ENCODE data around the gene CHCHD5. TPM values are rescaled to one million over a fixed set of nuclear protein-coding genes. Genes with fewer than 3 reads are reported as not detected.

CHCHD5 gene
- total RNA-seq, 1 experiment from 2014 or later = 32.3 TPM

DNA sequence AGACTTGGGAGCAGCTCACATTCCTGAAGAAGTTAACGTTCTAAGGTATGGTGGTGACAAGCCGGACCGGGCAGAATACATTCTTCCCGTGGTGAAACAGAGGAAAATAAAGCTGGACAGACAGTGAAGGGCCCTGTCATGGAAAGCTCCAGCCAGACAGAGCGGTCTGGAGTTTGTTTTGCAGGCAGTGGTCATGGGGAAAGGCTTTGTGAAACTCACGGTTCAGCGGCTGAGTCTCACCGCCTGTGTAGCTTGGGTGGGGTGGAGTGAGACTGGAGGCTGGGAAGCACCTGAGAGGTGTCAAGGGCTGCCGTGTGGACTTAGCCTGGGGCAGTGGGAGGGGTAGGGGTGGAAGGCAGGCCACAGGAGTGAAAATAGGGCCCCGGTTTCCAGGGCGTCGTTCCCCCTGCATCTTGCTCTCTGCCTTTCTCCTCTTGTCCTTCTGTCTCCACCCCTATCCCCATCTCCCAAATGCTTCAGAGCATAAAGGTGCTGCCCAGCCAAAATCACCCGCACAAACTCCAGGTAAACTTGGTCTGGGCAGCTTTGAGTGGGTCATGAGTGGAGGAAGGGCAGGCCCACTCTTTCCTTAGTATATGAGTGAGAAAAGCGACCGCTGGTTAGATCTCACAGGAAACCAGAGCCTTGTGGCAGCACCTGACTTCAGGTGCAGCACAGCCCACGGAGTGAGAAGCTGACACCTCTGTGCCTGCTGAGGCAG is 49.9 kb downstream of the CHCHD5 start:
- Histone ChIP-seq H3K27me3 (ENCODE audit: insufficient read depth, low read length) (no peaks in the 10 kb centered on the region), H3K4me2 (ENCODE audit: insufficient read depth, insufficient read length, low read length) (no peak overlapping the region), H4K91ac (ENCODE audit: insufficient read length, low read depth, low read length) (no peak overlapping the region), H3K56ac (ENCODE audit: insufficient read length, low read depth, low read length) (no peak overlapping the region), H2AK5ac (ENCODE audit: insufficient read length, low read length) (no peak overlapping the region), H3K9ac (ENCODE audit: extremely low read depth, insufficient read length, low read length) (no peak overlapping the region), H3K23me2 (ENCODE audit: insufficient read length, low read depth, low read length, poor library complexity, severe bottlenecking) (no peaks in the 10 kb centered on the region), H3T11ph (ENCODE audit: low read length) (no peak overlapping the region), H3K27ac (ENCODE audit: insufficient read length, low read depth, low read length) (no peak overlapping the region), H3K79me2 (ENCODE audit: insufficient read depth, low read length) (no peaks in the 10 kb centered on the region), H3K4me1 (ENCODE audit: insufficient read depth, low read length) (peaks cover 6% of the 10 kb centered on the region), H4K5ac (ENCODE audit: insufficient read length, low read depth, low read length) (no peak overlapping the region), H3K23ac (ENCODE audit: insufficient read length, low read depth, low read length) (no peak overlapping the region), H3K79me1 (ENCODE audit: insufficient read depth, low read depth, low read length, poor library complexity, severe bottlenecking) (no peaks in the 10 kb centered on the region), H2AFZ (ENCODE audit: low read length) (no peak overlapping the region), H3K4ac (ENCODE audit: low read depth, low read length) (no peak overlapping the region), H4K20me1 (ENCODE audit: control insufficient read depth, insufficient read depth, insufficient read length) (no peaks in the 10 kb centered on the region), H3K9me3 (ENCODE audit: control insufficient read depth, low read depth, low read length) (no peaks in the 10 kb centered on the region), H2BK120ac (ENCODE audit: low read depth, low read length, poor library complexity, severe bottlenecking) (no peak overlapping the region), H3K14ac (ENCODE audit: insufficient read depth, low read length) (no peak overlapping the region), H2BK5ac (ENCODE audit: insufficient read length, low read length) (no peak overlapping the region), H2BK15ac (ENCODE audit: low read depth, low read length) (no peak overlapping the region), H4K8ac (replicated peaks; ENCODE audit: insufficient read length, low read depth, low read length) (no peak overlapping the region), H2BK20ac (ENCODE audit: low read depth, low read length, poor library complexity, severe bottlenecking) (no peak overlapping the region), H3K18ac (ENCODE audit: insufficient read length, low read depth, low read length) (no peak overlapping the region), H2BK12ac (ENCODE audit: insufficient read length, low read depth, low read length) (no peak overlapping the region)
- Mint-ChIP-seq H3K4me3 (no peak overlapping the region), H3K4me1 (peaks cover 24 to 28% of the 10 kb centered on the region in 2 experiments), H3K27me3 (ENCODE audit: low read depth) (peaks cover 1% of the 10 kb centered on the region; the same call in 1 of the 2 replicates), H3K36me3 (ENCODE audit: insufficient read depth in 1 of 3, low read depth in 3 of 3) (no peaks in the 10 kb centered on the region; a peak in 1 of 7 replicates), H3K9me3 (no peaks in the 10 kb centered on the region; a peak in 1 of 5 replicates), H3K27ac (peak overlapping the region in 1 of 3 experiments; percentile 16; a peak in 1 of 7 replicates)
- DNase-seq = no peak
- TF ChIP-seq, protein P1, sequence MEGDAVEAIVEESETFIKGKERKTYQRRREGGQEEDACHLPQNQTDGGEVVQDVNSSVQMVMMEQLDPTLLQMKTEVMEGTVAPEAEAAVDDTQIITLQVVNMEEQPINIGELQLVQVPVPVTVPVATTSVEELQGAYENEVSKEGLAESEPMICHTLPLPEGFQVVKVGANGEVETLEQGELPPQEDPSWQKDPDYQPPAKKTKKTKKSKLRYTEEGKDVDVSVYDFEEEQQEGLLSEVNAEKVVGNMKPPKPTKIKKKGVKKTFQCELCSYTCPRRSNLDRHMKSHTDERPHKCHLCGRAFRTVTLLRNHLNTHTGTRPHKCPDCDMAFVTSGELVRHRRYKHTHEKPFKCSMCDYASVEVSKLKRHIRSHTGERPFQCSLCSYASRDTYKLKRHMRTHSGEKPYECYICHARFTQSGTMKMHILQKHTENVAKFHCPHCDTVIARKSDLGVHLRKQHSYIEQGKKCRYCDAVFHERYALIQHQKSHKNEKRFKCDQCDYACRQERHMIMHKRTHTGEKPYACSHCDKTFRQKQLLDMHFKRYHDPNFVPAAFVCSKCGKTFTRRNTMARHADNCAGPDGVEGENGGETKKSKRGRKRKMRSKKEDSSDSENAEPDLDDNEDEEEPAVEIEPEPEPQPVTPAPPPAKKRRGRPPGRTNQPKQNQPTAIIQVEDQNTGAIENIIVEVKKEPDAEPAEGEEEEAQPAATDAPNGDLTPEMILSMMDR (conservative IDR thresholded peaks at IDR 0.05) = no peak
- WGBS (ENCODE audit: extremely low coverage, insufficient read length, low lambda C conversion rate) = no CpG with 5 or more reads among the region's 16 CpGs
